GM18511 (cell line): ENCODE results near the gene NR4A1.

ENCODE experiments used
- ATAC-seq: cut with Tn5 transposase; IDR thresholded peaks from one replicate; pipeline ENCODE4 v1.9.1; 2021; ENCODE audit warnings: mild to moderate bottlenecking, moderate library complexity; ENCODE audit not compliant: unreplicated experiment

The NR4A1 gene

DNA sequence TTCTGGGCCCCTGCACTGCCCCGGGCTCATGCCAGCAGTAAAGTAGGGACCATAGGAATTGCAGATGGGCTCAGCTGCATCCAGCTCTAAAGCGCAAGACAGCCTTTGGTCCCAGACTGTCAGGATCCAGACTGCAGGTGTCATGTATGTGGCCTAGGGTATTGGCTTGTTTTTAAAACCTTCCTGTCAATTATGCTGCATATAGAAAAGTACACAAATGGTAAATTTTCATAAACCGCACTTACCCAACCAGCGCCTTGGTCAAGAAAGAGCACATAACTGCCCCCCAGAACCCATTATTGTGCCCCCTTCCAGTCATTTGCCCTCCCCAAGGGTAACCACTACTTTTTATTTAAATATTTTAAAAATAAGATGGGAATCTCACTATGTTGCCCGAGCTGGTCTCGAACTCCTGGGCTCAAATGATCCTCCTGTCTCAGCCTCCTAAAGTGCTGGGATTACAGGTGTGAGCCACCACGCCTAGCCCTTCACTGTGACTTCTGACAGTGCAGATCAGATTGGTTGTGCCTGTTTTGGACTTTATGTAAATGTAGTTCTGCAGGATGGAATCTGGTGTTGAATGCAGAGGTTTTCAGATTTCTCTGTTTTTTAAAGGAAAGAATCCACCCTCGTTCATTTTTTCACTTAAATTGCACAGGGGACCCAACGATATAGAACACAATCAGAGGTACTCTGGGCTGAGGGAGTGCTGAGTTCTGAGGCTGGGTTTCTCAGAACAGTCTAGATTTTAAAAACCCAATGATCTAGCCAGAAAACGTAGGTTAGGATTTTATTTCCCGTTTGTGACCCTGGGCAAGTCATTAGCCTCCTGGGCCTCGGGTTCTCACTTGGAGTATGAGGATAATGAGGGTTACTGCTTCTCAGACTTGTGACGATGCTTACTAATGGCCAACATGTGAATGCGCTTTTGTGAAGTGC lies 6.7 kb downstream of the NR4A1 start:
- ATAC-seq = no peak

DNA sequence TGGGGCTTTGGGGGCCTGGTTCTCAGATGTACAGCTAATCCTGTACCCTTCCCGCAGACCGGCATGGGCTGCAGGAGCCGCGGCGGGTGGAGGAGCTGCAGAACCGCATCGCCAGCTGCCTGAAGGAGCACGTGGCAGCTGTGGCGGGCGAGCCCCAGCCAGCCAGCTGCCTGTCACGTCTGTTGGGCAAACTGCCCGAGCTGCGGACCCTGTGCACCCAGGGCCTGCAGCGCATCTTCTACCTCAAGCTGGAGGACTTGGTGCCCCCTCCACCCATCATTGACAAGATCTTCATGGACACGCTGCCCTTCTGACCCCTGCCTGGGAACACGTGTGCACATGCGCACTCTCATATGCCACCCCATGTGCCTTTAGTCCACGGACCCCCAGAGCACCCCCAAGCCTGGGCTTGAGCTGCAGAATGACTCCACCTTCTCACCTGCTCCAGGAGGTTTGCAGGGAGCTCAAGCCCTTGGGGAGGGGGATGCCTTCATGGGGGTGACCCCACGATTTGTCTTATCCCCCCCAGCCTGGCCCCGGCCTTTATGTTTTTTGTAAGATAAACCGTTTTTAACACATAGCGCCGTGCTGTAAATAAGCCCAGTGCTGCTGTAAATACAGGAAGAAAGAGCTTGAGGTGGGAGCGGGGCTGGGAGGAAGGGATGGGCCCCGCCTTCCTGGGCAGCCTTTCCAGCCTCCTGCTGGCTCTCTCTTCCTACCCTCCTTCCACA lies 7.6 kb downstream of the NR4A1 start:
- ATAC-seq = no peak

- ATAC-seq = no peak
These were observed 8.6 kb downstream of the NR4A1 start for GRCh38 chr12:52059582-52060497.

DNA sequence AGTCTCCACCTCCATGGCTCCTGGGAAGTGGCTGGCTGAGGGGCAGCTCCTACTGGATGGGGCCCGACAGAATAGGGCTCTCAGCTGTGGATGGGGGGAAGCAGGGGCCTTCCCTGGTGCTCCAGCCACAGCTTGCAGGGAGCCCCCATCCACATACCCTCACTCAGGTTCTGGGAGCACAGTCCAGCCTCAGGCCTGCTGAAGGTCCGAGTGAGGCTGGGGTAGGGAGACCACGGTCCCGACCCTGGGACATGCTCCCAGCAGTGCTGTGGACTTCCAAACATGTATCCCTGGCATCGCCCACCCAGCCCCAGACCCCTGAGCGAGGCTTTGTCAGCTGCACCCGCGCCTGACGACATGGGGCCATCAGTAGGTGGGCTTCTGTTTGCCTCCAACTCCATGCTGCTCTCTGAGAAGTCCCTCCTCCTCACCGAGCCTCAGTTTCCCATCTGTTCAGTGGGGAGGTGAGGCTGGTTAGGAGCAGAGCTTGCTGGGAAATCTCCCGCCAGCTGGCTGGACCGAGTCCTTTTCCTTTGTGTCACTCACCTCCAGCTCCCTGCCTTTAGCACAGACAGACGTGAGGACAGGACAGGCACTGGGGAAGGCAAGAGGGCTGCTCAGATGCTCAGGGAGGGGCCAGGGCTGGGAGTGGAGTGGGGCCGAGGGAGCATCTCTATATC lies 9.4 kb downstream of the NR4A1 start:
- no peak for ATAC-seq

- no peak for ATAC-seq
These were observed 10.4 kb downstream of the NR4A1 start for GRCh38 chr12:52061470-52062166.

- no peak for ATAC-seq
These were observed 11.2 kb downstream of the NR4A1 start for GRCh38 chr12:52062167-52063081.

GRCh38 chr12:52063082-52063924 lies 12.1 kb downstream of the NR4A1 start:
- no peak for ATAC-seq

DNA sequence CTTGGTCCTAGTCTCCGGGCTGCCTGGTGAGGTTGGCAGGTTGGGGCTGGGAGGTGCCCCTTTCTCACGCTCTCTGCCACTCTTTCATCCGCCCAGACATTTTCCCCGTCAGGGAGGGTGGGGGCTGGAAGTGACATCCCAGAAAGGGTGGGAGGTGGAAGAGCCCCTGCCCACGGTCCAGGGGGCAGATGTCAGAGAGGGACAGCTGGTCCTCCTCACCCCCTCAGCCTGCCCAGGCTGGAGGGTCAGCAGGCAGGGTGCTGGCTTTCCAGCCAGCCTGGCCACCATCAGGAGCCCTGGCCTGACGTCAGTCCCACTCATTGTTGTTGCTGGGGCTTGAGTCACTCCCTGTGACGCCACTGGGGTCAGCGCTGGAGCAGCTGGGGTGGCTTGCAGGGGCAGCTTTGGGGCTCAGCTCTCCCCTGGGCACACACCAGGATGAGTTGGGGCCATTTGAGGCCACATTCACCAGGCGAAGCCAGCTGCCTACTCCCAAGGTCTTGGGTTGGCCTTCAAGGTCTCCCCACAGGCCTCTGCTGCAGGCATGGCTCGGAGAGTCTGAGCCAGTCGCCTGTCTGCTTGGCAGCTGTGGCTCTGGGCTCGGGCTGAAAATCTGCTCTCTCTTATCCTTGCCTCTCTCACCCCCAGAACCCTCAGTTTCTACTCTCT lies 12.9 kb downstream of the NR4A1 start:
- ATAC-seq = no peak

- ATAC-seq = no peak
These were observed 15.3 kb downstream of the NR4A1 start for GRCh38 chr12:52066346-52067080.

GRCh38 chr12:52067081-52067374 lies 15.8 kb downstream of the NR4A1 start:
- ATAC-seq = no peak

- peak; percentile 93 for ATAC-seq
These were observed 18.3 kb downstream of the NR4A1 start, which contains the start of gene ATG101 for GRCh38 chr12:52069327-52070184. Gene ATG101, plus strand, starts transcription at chr12:52069978. Its CDS starts 3,673 bp downstream, at chr12:52073651.

GRCh38 chr12:52070185-52070925 lies 19.1 kb downstream of the NR4A1 start:
- peak; percentile 23 for ATAC-seq

DNA sequence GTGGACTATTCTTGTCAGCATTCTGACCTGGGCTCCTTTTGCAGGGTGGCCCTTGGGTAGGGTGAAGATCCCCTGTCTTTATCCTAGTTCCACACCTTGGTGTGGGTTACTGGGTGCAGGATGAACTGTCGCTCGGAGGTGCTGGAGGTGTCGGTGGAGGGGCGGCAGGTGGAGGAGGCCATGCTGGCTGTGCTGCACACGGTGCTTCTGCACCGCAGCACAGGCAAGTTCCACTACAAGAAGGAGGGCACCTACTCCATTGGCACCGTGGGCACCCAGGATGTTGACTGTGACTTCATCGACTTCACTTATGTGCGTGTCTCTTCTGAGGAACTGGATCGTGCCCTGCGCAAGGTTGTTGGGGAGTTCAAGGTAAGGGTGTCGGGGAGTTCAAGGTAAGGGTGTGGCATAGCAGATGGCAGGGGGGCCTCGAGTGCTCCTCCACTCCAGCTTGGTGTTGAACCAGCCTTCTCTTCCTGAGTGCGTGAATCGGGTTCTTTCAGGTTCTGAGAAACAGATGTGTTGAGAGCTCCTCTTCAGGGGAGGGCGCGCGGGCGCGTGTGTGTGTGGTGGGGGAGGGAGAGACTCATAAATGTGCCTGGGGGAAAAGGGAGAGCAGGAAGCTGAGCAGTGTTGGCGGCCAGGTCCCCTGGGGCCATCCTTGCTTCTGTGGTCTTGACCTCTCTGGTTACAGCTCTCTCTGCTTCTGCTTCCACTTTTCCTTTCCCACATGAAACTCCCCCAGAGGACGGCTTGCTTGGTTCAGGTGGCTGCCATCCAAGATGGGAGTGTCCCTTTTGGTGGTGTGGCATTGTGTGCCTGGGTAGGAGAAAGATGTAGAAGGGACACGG lies 22.5 kb downstream of the NR4A1 start:
- ATAC-seq = peak; percentile 34
